ENCODE measurements around the gene GALNT1.

Gene GALNT1

GRCh38 chr18:35662293-35663062, 80.9 kb downstream of the GALNT1 start:
- DNase-seq (ENCODE audit: low read depth in 2 of 2, low spot score in 1 of 2): no peak

GRCh38 chr18:35671966-35672603, 90.5 kb downstream of the GALNT1 start:
- no peak for DNase-seq (ENCODE audit: low read depth in 2 of 2, low spot score in 1 of 2)

- DNase-seq (ENCODE audit: low read depth in 2 of 2, low spot score in 1 of 2): no peak
Measured at GRCh38 chr18:35672897-35673296, 91.4 kb downstream of the GALNT1 start.

- no peak for DNase-seq (ENCODE audit: low read depth in 2 of 2, low spot score in 1 of 2)
Measured at GRCh38 chr18:35673682-35674081, 92.1 kb downstream of the GALNT1 start.

GRCh38 chr18:35680139-35680551, 98.6 kb downstream of the GALNT1 start:
- DNase-seq (ENCODE audit: low read depth in 2 of 2, low spot score in 1 of 2): no peak

GRCh38 chr18:35682281-35682867, 100.8 kb downstream of the GALNT1 start:
- no peak for DNase-seq (ENCODE audit: low read depth in 2 of 2, low spot score in 1 of 2)

GRCh38 chr18:35683021-35683420, 101.5 kb downstream of the GALNT1 start:
- DNase-seq (ENCODE audit: low read depth in 2 of 2, low spot score in 1 of 2): no peak

- DNase-seq (ENCODE audit: low read depth in 2 of 2, low spot score in 1 of 2): no peak
Measured at GRCh38 chr18:35688757-35689156, 107.2 kb downstream of the GALNT1 start.

GRCh38 chr18:35689728-35690127, 108.2 kb downstream of the GALNT1 start:
- no peak for DNase-seq (ENCODE audit: low read depth in 2 of 2, low spot score in 1 of 2)

- no peak for DNase-seq (ENCODE audit: low read depth in 2 of 2, low spot score in 1 of 2)
Measured at GRCh38 chr18:35691625-35692024, 110.1 kb downstream of the GALNT1 start.

GRCh38 chr18:35692866-35693265, 111.3 kb downstream of the GALNT1 start:
- DNase-seq (ENCODE audit: low read depth in 2 of 2, low spot score in 1 of 2): no peak

GRCh38 chr18:35693829-35694228, 112.3 kb downstream of the GALNT1 start:
- DNase-seq (ENCODE audit: low read depth in 2 of 2, low spot score in 1 of 2): no peak

GRCh38 chr18:35694808-35695207, 113.3 kb downstream of the GALNT1 start:
- DNase-seq (ENCODE audit: low read depth in 2 of 2, low spot score in 1 of 2): no peak

GRCh38 chr18:35695384-35695783, 113.8 kb downstream of the GALNT1 start:
- no peak for DNase-seq (ENCODE audit: low read depth in 2 of 2, low spot score in 1 of 2)

GRCh38 chr18:35695803-35696202, 114.3 kb downstream of the GALNT1 start:
- no peak for DNase-seq (ENCODE audit: low read depth in 2 of 2, low spot score in 1 of 2)

- no peak for DNase-seq (ENCODE audit: low read depth in 2 of 2, low spot score in 1 of 2)
Measured at GRCh38 chr18:35696307-35696706, 114.8 kb downstream of the GALNT1 start.

GRCh38 chr18:35697869-35698268, 116.3 kb downstream of the GALNT1 start:
- no peak for DNase-seq (ENCODE audit: low read depth in 2 of 2, low spot score in 1 of 2)

- no peak for DNase-seq (ENCODE audit: low read depth in 2 of 2, low spot score in 1 of 2)
Measured at GRCh38 chr18:35703043-35703688, 121.6 kb downstream of the GALNT1 start.

GRCh38 chr18:35705988-35706387, 124.4 kb downstream of the GALNT1 start:
- DNase-seq (ENCODE audit: low read depth in 2 of 2, low spot score in 1 of 2): no peak

- DNase-seq (ENCODE audit: low read depth in 2 of 2, low spot score in 1 of 2): no peak
Measured at GRCh38 chr18:35707247-35707646, 125.7 kb downstream of the GALNT1 start.

- no peak for DNase-seq (ENCODE audit: low read depth in 2 of 2, low spot score in 1 of 2)
Measured at GRCh38 chr18:35707674-35708073, 126.1 kb downstream of the GALNT1 start.

- no peak for DNase-seq (ENCODE audit: low read depth in 2 of 2, low spot score in 1 of 2)
Measured at GRCh38 chr18:35710581-35710980, 129.0 kb downstream of the GALNT1 start.

Data from stimulated activated CD8-positive, alpha-beta memory T cell treated with anti-CD3 and anti-CD28 coated beads, Interleukin-4, amount 100 ng/mL, for 4 hours (primary cell).